Astrocyte (in vitro differentiated cells and primary cell): ENCODE data around the gene OTUD3. TPM values are rescaled to one million over a fixed set of nuclear protein-coding genes. Genes with fewer than 3 reads are reported as not detected.

Source experiments
- DNase-seq: peaks from one replicate; pipeline ENCODE4 v3.0.0-alpha.2; 2010; ENCODE audit warnings: low read depth
- FAIRE-seq: peaks from 2 replicates; lab custom pipeline; 2011; peaks lifted over from hg19 to GRCh38; lab: Jason Lieb, UNC
- H2AFZ ChIP-seq: 2 replicates; pipeline ENCODE4 v1.6.0; 2012; ENCODE audit warnings: low read depth, low read length, inconsistent platforms
- H3K27ac ChIP-seq: 2 replicates; pipeline ENCODE4 v1.5.1; 2011; ENCODE audit warnings: low read depth, low read length, inconsistent platforms
- H3K27me3 ChIP-seq: 2 replicates; pipeline ENCODE4 v1.6.0; 2011; ENCODE audit warnings: low read length, inconsistent platforms; ENCODE audit not compliant: insufficient read depth
- H3K36me3 ChIP-seq: 2 replicates; pipeline ENCODE4 v1.5.1; 2011; ENCODE audit warnings: low read length, inconsistent platforms; ENCODE audit not compliant: insufficient read depth
- H3K4me1 ChIP-seq: 2 replicates; pipeline ENCODE4 v1.5.1; 2011; ENCODE audit warnings: low read length, inconsistent platforms; ENCODE audit not compliant: insufficient read depth
- H3K4me2 ChIP-seq: 2 replicates; pipeline ENCODE4 v1.6.0; 2012; ENCODE audit warnings: low read length, inconsistent platforms
- H3K4me3 ChIP-seq: 2 replicates; pipeline ENCODE4 v1.5.1; 2011; ENCODE audit warnings: low read depth, mild to moderate bottlenecking, low read length, inconsistent platforms; ENCODE audit not compliant: insufficient read depth
- H3K79me2 ChIP-seq: 2 replicates; pipeline ENCODE4 v1.6.0; 2012; ENCODE audit warnings: mild to moderate bottlenecking, low read length, inconsistent platforms; ENCODE audit not compliant: insufficient read depth
- H3K9ac ChIP-seq: 2 replicates; pipeline ENCODE4 v1.6.0; 2012; ENCODE audit warnings: mild to moderate bottlenecking, low read length, inconsistent platforms
- H3K9me3 ChIP-seq: 2 replicates; pipeline ENCODE4 v1.5.1; 2012; ENCODE audit warnings: low read depth, mild to moderate bottlenecking, low read length, inconsistent platforms; ENCODE audit not compliant: insufficient read depth
- H4K20me1 ChIP-seq: 2 replicates; pipeline ENCODE4 v1.6.0; 2012; ENCODE audit warnings: low read length, inconsistent platforms; ENCODE audit not compliant: insufficient read depth
- H3K27ac Mint-ChIP-seq: one replicate; pipeline ENCODE4 v1.8.0; 2021; ENCODE audit warnings: mild to moderate bottlenecking, mixed read lengths; ENCODE audit not compliant: unreplicated experiment
- H3K27me3 Mint-ChIP-seq: one replicate; pipeline ENCODE4 v1.8.0; 2021; ENCODE audit warnings: low read depth, mixed read lengths; ENCODE audit not compliant: unreplicated experiment
- H3K36me3 Mint-ChIP-seq: one replicate; pipeline ENCODE4 v1.8.0; 2021; ENCODE audit warnings: low read depth, mixed read lengths; ENCODE audit not compliant: unreplicated experiment
- H3K4me1 Mint-ChIP-seq: one replicate; pipeline ENCODE4 v1.8.0; 2021; ENCODE audit warnings: low read depth, mixed read lengths; ENCODE audit not compliant: unreplicated experiment
- H3K4me3 Mint-ChIP-seq: one replicate; pipeline ENCODE4 v1.8.0; 2021; ENCODE audit warnings: mild to moderate bottlenecking, moderate library complexity, mixed read lengths; ENCODE audit not compliant: unreplicated experiment
- H3K9me3 Mint-ChIP-seq: one replicate; pipeline ENCODE4 v1.8.0; 2021; ENCODE audit warnings: mild to moderate bottlenecking, mixed read lengths; ENCODE audit not compliant: unreplicated experiment
- EZH2 ChIP-seq: IDR thresholded peaks from 2 replicates; pipeline ENCODE4 v1.6.1; 2012; ENCODE audit warnings: mild to moderate bottlenecking, low read length, inconsistent platforms; ENCODE audit not compliant: insufficient read depth
- total RNA-seq: library from RNA; stranded (reverse); gene quantifications from 2 replicates; pipeline ENCODE4 v1.2.1, GENCODE V29; 2021
- TF ChIP-seq, protein P1 (sequence below): IDR thresholded peaks from 2 replicates; pipeline ENCODE4 v1.5.1; 2011; ENCODE audit warnings: low read depth, mild to moderate bottlenecking, inconsistent platforms, low read length, moderate library complexity; ENCODE audit not compliant: insufficient read depth

Gene OTUD3
- total RNA-seq, 1 donor from 2014 or later = 10.6 TPM

DNA sequence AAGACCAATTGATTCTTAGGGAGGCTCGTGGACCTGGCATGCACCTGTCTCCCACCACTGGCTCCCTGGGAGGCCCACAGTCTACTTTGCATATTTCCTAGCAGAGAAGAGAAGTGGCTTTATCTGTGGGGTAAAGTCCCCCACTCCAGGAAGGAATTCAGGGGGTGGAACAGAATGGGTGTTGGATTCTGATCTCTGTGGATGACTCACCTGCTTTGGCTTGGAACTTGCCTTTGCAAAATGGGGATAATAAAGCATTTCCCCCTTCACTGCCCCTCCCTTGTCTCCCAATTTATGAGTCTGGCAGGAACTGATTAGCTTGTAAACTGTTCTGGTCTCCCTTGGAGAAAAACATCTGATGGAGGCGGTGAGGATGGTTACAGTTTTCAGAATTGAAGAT lies 21.2 kb upstream of the OTUD3 start:
- Mint-ChIP-seq H3K36me3 (no peaks in the 10 kb centered on the region), H3K27me3 (peaks cover 3% of the 10 kb centered on the region), H3K4me3 (no peak overlapping the region), H3K27ac (no peak overlapping the region), H3K9me3 (peaks cover 2% of the 10 kb centered on the region), H3K4me1 (peaks cover 15% of the 10 kb centered on the region)
- peak; percentile 70 for DNase-seq
- H3K36me3 ChIP-seq = no peaks in the 10 kb centered on the region
- no peak overlapping the region for H3K27ac ChIP-seq
- no peak overlapping the region for H2AFZ ChIP-seq
- H3K9me3 ChIP-seq = no peaks in the 10 kb centered on the region
- H3K4me2 ChIP-seq = peak overlapping the region; percentile 57
- no peaks in the 10 kb centered on the region for H4K20me1 ChIP-seq
- H3K4me1 ChIP-seq = peaks cover 16% of the 10 kb centered on the region
- H3K27me3 ChIP-seq = no peaks in the 10 kb centered on the region
- no peak overlapping the region for H3K4me3 ChIP-seq
- H3K9ac ChIP-seq = no peak overlapping the region
- no peaks in the 10 kb centered on the region for H3K79me2 ChIP-seq
- FAIRE-seq = no peak
- TF ChIP-seq, protein P1, sequence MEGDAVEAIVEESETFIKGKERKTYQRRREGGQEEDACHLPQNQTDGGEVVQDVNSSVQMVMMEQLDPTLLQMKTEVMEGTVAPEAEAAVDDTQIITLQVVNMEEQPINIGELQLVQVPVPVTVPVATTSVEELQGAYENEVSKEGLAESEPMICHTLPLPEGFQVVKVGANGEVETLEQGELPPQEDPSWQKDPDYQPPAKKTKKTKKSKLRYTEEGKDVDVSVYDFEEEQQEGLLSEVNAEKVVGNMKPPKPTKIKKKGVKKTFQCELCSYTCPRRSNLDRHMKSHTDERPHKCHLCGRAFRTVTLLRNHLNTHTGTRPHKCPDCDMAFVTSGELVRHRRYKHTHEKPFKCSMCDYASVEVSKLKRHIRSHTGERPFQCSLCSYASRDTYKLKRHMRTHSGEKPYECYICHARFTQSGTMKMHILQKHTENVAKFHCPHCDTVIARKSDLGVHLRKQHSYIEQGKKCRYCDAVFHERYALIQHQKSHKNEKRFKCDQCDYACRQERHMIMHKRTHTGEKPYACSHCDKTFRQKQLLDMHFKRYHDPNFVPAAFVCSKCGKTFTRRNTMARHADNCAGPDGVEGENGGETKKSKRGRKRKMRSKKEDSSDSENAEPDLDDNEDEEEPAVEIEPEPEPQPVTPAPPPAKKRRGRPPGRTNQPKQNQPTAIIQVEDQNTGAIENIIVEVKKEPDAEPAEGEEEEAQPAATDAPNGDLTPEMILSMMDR = no peak
- TF ChIP-seq EZH2 = no peak

- FAIRE-seq = no peak
- Histone ChIP-seq H3K4me2 (no peak overlapping the region), H3K4me3 (no peak overlapping the region), H2AFZ (no peak overlapping the region), H3K4me1 (peaks cover 16% of the 10 kb centered on the region), H3K9ac (no peak overlapping the region), H3K27ac (no peak overlapping the region), H3K27me3 (no peaks in the 10 kb centered on the region), H3K36me3 (no peaks in the 10 kb centered on the region), H3K9me3 (no peaks in the 10 kb centered on the region), H4K20me1 (no peaks in the 10 kb centered on the region), H3K79me2 (no peaks in the 10 kb centered on the region)
- peaks cover 3% of the 10 kb centered on the region for H3K27me3 Mint-ChIP-seq
- H3K4me1 Mint-ChIP-seq = peaks cover 15% of the 10 kb centered on the region
- no peak overlapping the region for H3K27ac Mint-ChIP-seq
- peaks cover 2% of the 10 kb centered on the region for H3K9me3 Mint-ChIP-seq
- H3K36me3 Mint-ChIP-seq = no peaks in the 10 kb centered on the region
- no peak for TF ChIP-seq EZH2
- TF ChIP-seq, protein P1 = no peak
- no peak overlapping the region for H3K4me3 Mint-ChIP-seq
- DNase-seq = no peak
Observed at GRCh38 chr1:19861842-19862530, 20.2 kb upstream of the OTUD3 start.

DNA sequence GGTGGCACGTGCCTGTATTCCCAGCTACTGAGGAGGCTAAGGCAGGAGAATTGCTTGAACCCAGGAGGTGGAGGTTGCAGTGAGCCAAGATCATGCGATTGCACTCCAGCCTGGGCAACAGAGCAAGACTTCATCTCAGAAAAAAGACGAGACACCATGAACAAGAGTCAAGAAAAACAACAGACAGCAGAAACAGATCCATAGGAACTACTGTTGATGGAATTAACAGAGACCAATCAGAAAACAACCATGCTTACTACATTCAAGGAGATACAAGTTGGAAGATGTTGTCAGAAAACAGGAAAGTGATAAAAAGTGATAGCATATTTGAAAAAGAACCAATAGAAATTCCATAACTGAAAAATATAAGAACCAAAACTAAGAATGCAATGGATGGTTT lies 19.3 kb upstream of the OTUD3 start:
- Histone ChIP-seq H3K27me3 (no peaks in the 10 kb centered on the region), H3K4me1 (peaks cover 16% of the 10 kb centered on the region), H3K79me2 (no peaks in the 10 kb centered on the region), H3K9me3 (no peaks in the 10 kb centered on the region), H3K27ac (no peak overlapping the region), H3K4me3 (no peak overlapping the region), H3K36me3 (no peaks in the 10 kb centered on the region), H2AFZ (no peak overlapping the region), H3K4me2 (no peak overlapping the region), H4K20me1 (no peaks in the 10 kb centered on the region), H3K9ac (no peak overlapping the region)
- Mint-ChIP-seq H3K36me3 (no peaks in the 10 kb centered on the region), H3K4me1 (peaks cover 15% of the 10 kb centered on the region), H3K27ac (no peak overlapping the region), H3K9me3 (peaks cover 2% of the 10 kb centered on the region), H3K27me3 (peaks cover 3% of the 10 kb centered on the region), H3K4me3 (no peak overlapping the region)
- DNase-seq (no peak), FAIRE-seq (no peak)
- TF ChIP-seq, protein P1 = no peak
- no peak for TF ChIP-seq EZH2
